Measurements from ENCODE around the gene OR4D1. TPM values are rescaled to one million over a fixed set of nuclear protein-coding genes. Genes with fewer than 3 reads are reported as not detected.

Gene OR4D1
- total RNA-seq, 1 experiment from 2014 or later, result not detected

- H3K27ac Mint-ChIP-seq (ENCODE audit: unreplicated experiment), result no peak overlapping the region
- H3K4me1 ChIP-seq, result peaks cover 8% of the 10 kb centered on the region
- CTCF ChIA-PET, result no interaction called here
- BruUV-seq (replicated peaks), result no TSS peak
- peaks cover 6% of the 10 kb centered on the region for H3K27me3 Mint-ChIP-seq (ENCODE audit: insufficient read depth, unreplicated experiment)
- TF ChIP-seq CTCF (IDR thresholded peaks at IDR 0.05; ENCODE audit: insufficient read depth in 1 of 2, low read depth in 1 of 2, low read length in 1 of 2, severe bottlenecking in 1 of 2, unreplicated experiment in 1 of 2), result no peak
- no peaks in the 10 kb centered on the region for H3K36me3 Mint-ChIP-seq (ENCODE audit: insufficient read depth, unreplicated experiment)
- H3K4me3 ChIP-seq (ENCODE audit: low read depth, low read length), result no peak overlapping the region
- H3K36me3 ChIP-seq (ENCODE audit: control insufficient read depth, insufficient read depth, low read length), result no peaks in the 10 kb centered on the region
- intact Hi-C loops (cut with micrococcal nuclease; ENCODE audit: unreplicated experiment), result no loop called here
- no peak overlapping the region for H3K4me3 Mint-ChIP-seq (ENCODE audit: unreplicated experiment)
- peaks cover 8% of the 10 kb centered on the region for H3K4me1 Mint-ChIP-seq (ENCODE audit: low read depth, unreplicated experiment)
- H3K9me3 Mint-ChIP-seq (ENCODE audit: unreplicated experiment), result no peaks in the 10 kb centered on the region
- no peak for DNase-seq
- POLR2A ChIA-PET, result no interaction called here
- H3K9me3 ChIP-seq, result no peaks in the 10 kb centered on the region
- H3K27me3 ChIP-seq (replicated peaks; ENCODE audit: control insufficient read depth, insufficient read depth, low read length), result no peaks in the 10 kb centered on the region
Measured at GRCh38 chr17:58186591-58186990, 38.4 kb downstream of the OR4D1 start.

DNA sequence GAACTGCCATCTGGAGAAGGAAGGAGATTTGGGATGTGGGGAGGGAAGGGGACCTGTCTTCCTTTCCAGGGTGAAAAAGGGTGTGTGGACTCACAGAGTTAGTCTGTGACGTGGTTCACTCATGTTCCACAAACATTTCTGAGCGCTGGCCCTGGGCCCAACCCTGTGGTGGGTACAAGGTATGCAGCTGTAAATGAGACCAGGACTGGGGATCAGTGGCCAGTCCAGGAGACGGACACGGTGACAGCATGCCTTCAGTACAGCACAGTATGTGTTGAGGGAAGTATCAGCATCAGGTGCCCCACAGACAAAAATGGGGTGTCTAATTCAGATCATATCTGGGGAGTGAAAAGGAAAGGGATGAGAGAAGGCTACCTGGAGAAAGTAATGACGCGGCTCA lies 38.9 kb downstream of the OR4D1 start:
- peaks cover 8% of the 10 kb centered on the region for H3K4me1 ChIP-seq
- Mint-ChIP-seq H3K36me3 (ENCODE audit: insufficient read depth, unreplicated experiment) (no peaks in the 10 kb centered on the region), H3K4me1 (ENCODE audit: low read depth, unreplicated experiment) (peaks cover 8% of the 10 kb centered on the region), H3K9me3 (ENCODE audit: unreplicated experiment) (no peaks in the 10 kb centered on the region), H3K27ac (ENCODE audit: unreplicated experiment) (no peak overlapping the region), H3K4me3 (ENCODE audit: unreplicated experiment) (no peak overlapping the region), H3K27me3 (ENCODE audit: insufficient read depth, unreplicated experiment) (peaks cover 6% of the 10 kb centered on the region)
- ChIA-PET POLR2A (no interaction called here), CTCF (no interaction called here)
- no peak overlapping the region for H3K4me3 ChIP-seq (ENCODE audit: low read depth, low read length)
- BruUV-seq (replicated peaks), result no TSS peak
- TF ChIP-seq CTCF (IDR thresholded peaks at IDR 0.05; ENCODE audit: insufficient read depth in 1 of 2, low read depth in 1 of 2, low read length in 1 of 2, severe bottlenecking in 1 of 2, unreplicated experiment in 1 of 2), result no peak
- intact Hi-C loops (cut with micrococcal nuclease; ENCODE audit: unreplicated experiment), result no loop called here
- no peaks in the 10 kb centered on the region for H3K27me3 ChIP-seq (replicated peaks; ENCODE audit: control insufficient read depth, insufficient read depth, low read length)
- no peaks in the 10 kb centered on the region for H3K36me3 ChIP-seq (ENCODE audit: control insufficient read depth, insufficient read depth, low read length)
- no peaks in the 10 kb centered on the region for H3K9me3 ChIP-seq
- DNase-seq, result no peak

GRCh38 chr17:58187675-58188074 lies 39.5 kb downstream of the OR4D1 start:
- intact Hi-C loops (cut with micrococcal nuclease; ENCODE audit: unreplicated experiment), result no loop called here
- no peaks in the 10 kb centered on the region for H3K36me3 ChIP-seq (ENCODE audit: control insufficient read depth, insufficient read depth, low read length)
- DNase-seq, result no peak
- no peaks in the 10 kb centered on the region for H3K36me3 Mint-ChIP-seq (ENCODE audit: insufficient read depth, unreplicated experiment)
- ChIA-PET CTCF (no interaction called here), POLR2A (no interaction called here)
- no peaks in the 10 kb centered on the region for H3K27me3 ChIP-seq (replicated peaks; ENCODE audit: control insufficient read depth, insufficient read depth, low read length)
- no peak overlapping the region for H3K4me3 Mint-ChIP-seq (ENCODE audit: unreplicated experiment)
- H3K9me3 Mint-ChIP-seq (ENCODE audit: unreplicated experiment), result no peaks in the 10 kb centered on the region
- peaks cover 8% of the 10 kb centered on the region for H3K4me1 ChIP-seq
- peaks cover 8% of the 10 kb centered on the region for H3K4me1 Mint-ChIP-seq (ENCODE audit: low read depth, unreplicated experiment)
- no peak overlapping the region for H3K27ac Mint-ChIP-seq (ENCODE audit: unreplicated experiment)
- no peak overlapping the region for H3K4me3 ChIP-seq (ENCODE audit: low read depth, low read length)
- peaks cover 6% of the 10 kb centered on the region for H3K27me3 Mint-ChIP-seq (ENCODE audit: insufficient read depth, unreplicated experiment)
- no peak for TF ChIP-seq CTCF (IDR thresholded peaks at IDR 0.05; ENCODE audit: insufficient read depth in 1 of 2, low read depth in 1 of 2, low read length in 1 of 2, severe bottlenecking in 1 of 2, unreplicated experiment in 1 of 2)
- BruUV-seq (replicated peaks), result no TSS peak
- H3K9me3 ChIP-seq, result no peaks in the 10 kb centered on the region

Data from Caco-2 (cell line).